SK-N-SH (cell line): Measurements from ENCODE around the gene CR1.

Experiments
- CTCF ChIP-seq: fragments of 200-600 bp; sonication (generic); IDR thresholded peaks from 2 replicates; pipeline ENCODE4 v1.6.1; 2017; ENCODE audit warnings: antibody characterized with exemption, mild to moderate bottlenecking, moderate library complexity
- EP300 ChIP-seq, 2 experiments: IDR thresholded peaks; 2 replicates each; pipeline versions ENCODE4 v1.4.0 to v1.6.1; 2012; ENCODE audit warnings: borderline replicate concordance in 1 of 2, low read depth in 1 of 2, low read length in 1 of 2
- GABPA ChIP-seq: IDR thresholded peaks from 2 replicates; pipeline ENCODE4 v1.4.0; 2012; ENCODE audit warnings: low read depth, mild to moderate bottlenecking
- JUND ChIP-seq: IDR thresholded peaks from 2 replicates; pipeline ENCODE4 v1.4.0; 2012
- NFIC ChIP-seq: IDR thresholded peaks from 2 replicates; pipeline ENCODE4 v1.4.0; 2012; ENCODE audit warnings: borderline replicate concordance
- POLR2AphosphoS5 ChIP-seq: IDR thresholded peaks from 2 replicates; pipeline ENCODE4 v1.6.1; 2012; ENCODE audit warnings: low read depth, low read length
- SIN3A ChIP-seq: IDR thresholded peaks from 2 replicates; pipeline ENCODE4 v1.6.1; 2012; ENCODE audit warnings: low read depth, mild to moderate bottlenecking, low read length, moderate library complexity, borderline replicate concordance
- TF ChIP-seq, protein P1 (sequence below): IDR thresholded peaks from 2 replicates; pipeline ENCODE4 v1.4.0; 2012; ENCODE audit warnings: low read depth, borderline replicate concordance
- TF ChIP-seq, protein P2 (sequence below): IDR thresholded peaks from 2 replicates; pipeline ENCODE4 v1.6.1; 2012; ENCODE audit warnings: mild to moderate bottlenecking, low read depth, low read length, moderate library complexity

DNA sequence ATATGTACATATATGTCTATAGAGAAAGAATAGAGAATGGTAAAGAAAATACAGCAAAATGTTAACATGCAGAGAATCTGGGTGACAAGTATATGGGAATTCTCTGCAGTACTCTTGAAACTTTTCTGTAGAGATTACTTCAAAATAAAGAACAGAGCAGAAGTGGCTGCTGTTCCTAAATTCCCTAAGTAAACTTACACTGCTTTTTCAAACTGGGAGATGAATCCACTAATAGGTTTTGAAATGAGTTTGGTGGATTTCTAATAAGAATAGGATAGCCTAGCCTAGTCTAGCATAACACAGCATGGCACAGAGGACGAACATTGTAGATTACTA lies 42.3 kb upstream of the CR1 start:
- TF ChIP-seq CTCF: no peak
- no peak for TF ChIP-seq JUND
- no peak for TF ChIP-seq GABPA
- no peak for TF ChIP-seq SIN3A
- TF ChIP-seq NFIC: no peak
- TF ChIP-seq EP300 (IDR thresholded peaks at IDR 0.05; ENCODE audit: borderline replicate concordance in 1 of 2, low read depth in 1 of 2, low read length in 1 of 2): no peak
- TF ChIP-seq, protein P1, sequence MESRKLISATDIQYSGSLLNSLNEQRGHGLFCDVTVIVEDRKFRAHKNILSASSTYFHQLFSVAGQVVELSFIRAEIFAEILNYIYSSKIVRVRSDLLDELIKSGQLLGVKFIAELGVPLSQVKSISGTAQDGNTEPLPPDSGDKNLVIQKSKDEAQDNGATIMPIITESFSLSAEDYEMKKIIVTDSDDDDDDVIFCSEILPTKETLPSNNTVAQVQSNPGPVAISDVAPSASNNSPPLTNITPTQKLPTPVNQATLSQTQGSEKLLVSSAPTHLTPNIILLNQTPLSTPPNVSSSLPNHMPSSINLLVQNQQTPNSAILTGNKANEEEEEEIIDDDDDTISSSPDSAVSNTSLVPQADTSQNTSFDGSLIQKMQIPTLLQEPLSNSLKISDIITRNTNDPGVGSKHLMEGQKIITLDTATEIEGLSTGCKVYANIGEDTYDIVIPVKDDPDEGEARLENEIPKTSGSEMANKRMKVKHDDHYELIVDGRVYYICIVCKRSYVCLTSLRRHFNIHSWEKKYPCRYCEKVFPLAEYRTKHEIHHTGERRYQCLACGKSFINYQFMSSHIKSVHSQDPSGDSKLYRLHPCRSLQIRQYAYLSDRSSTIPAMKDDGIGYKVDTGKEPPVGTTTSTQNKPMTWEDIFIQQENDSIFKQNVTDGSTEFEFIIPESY: no peak
- TF ChIP-seq POLR2AphosphoS5: no peak
- TF ChIP-seq, protein P2, sequence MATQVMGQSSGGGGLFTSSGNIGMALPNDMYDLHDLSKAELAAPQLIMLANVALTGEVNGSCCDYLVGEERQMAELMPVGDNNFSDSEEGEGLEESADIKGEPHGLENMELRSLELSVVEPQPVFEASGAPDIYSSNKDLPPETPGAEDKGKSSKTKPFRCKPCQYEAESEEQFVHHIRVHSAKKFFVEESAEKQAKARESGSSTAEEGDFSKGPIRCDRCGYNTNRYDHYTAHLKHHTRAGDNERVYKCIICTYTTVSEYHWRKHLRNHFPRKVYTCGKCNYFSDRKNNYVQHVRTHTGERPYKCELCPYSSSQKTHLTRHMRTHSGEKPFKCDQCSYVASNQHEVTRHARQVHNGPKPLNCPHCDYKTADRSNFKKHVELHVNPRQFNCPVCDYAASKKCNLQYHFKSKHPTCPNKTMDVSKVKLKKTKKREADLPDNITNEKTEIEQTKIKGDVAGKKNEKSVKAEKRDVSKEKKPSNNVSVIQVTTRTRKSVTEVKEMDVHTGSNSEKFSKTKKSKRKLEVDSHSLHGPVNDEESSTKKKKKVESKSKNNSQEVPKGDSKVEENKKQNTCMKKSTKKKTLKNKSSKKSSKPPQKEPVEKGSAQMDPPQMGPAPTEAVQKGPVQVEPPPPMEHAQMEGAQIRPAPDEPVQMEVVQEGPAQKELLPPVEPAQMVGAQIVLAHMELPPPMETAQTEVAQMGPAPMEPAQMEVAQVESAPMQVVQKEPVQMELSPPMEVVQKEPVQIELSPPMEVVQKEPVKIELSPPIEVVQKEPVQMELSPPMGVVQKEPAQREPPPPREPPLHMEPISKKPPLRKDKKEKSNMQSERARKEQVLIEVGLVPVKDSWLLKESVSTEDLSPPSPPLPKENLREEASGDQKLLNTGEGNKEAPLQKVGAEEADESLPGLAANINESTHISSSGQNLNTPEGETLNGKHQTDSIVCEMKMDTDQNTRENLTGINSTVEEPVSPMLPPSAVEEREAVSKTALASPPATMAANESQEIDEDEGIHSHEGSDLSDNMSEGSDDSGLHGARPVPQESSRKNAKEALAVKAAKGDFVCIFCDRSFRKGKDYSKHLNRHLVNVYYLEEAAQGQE: no peak
